G401.6 (cell line): Measurements from ENCODE around the gene TEX13A.
"Not testable (repeated sequence)": the region's sequence is repeated elsewhere in the genome, so short reads cannot be mapped to it uniquely, and the experiment has no call there.

ENCODE experiments used
- FAIRE-seq: peaks from 2 replicates; lab custom pipeline; 2012; peaks lifted over from hg19 to GRCh38; lab: Jason Lieb, UNC

Gene TEX13A, protein sequence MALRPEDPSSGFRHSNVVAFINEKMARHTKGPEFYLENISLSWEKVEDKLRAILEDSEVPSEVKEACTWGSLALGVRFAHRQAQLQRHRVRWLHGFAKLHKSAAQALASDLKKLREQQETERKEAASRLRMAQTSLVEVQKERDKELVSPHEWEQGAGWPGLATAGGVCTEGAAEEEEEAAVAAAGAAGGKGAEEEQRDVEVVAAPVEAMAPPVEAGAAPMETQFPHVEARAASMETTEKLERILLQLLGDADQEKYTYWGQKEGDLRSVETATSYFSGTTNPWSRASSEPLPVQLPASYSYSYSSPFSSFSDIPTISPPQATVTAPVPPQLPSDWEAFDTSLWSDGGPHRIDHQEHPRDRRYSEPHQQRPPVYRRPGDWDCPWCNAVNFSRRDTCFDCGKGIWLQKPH

DNA sequence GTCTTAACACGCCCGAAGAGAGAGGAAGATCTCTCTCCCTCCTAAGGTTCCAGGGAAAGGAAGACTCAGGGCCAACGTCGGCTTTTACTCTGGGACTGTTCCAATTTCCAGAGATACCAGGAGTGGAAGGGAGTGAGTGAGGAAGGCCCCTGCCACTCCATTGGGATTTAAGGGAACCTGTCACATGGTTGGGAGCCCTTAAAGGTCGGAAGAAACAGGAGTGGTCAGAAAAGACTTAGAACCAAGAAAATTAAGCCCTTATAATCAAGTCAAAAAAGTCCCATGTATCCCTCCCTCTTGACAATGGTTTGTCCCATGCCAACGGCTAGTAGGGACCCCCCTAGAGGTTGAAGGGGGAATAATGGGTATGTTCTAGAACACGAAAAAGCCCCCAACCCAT lies at the start of gene TEX13A:
Gene TEX13A, minus strand, starts transcription at position 59 of the 400 bp plus-strand sequence. CDS start 297 bp downstream, outside the sequence.
- FAIRE-seq: no peak

DNA sequence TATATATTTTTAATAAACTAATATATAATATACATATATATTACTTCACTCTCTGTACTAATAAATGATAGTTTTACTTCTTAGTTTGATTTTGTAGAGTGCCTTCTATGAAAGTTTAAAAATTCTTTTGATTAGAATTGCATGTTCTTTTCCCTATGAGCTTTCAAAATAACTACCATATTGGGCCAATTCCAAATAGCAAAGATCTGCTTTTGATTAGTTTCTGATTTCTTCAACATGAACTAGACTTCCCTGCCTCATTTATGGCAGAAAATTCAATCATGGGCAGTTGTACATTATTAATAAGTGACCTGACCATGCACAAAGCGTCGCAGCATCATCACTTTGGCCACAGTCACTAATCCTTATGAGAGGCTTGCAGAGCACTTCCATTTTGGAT lies 48.9 kb upstream of the TEX13A start:
- FAIRE-seq: no peak

DNA sequence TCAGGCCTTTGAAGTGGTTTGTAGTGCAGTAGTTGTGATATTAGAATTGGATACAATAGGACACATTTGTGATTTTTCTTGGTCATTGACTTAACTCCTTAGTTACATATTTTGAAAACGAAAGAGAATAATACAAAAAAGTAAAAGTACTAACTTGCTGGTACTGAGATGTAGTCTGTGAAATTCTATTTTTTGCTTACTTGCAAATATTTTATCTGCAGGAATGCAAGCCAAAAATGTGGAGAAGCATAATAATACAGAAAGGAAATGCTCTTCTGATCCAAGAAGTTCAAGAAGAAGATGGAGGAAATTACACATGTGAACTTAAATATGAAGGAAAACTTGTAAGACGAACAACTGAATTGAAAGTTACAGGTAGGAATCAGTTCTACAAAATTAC lies 46.7 kb upstream of the TEX13A start:
- no peak for FAIRE-seq

DNA sequence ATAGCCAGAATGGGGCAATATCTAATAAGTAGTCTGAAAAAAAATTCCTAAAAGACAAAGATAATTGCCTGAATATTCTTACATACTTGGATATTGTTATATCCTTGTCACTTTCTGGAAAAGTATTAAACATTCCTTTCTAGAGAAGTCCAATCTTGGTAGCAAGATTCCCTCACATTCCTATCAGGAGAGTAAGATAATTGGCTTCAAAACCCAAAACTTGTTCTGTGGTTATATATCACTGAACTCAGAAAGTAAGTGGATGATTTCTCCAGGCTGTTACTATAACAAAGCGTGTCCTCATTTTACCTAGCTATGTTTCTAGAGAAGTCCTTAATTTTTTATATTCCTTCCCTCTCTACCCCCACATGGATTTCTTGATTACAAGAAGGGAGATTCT lies 46.0 kb upstream of the TEX13A start:
- no peak for FAIRE-seq

DNA sequence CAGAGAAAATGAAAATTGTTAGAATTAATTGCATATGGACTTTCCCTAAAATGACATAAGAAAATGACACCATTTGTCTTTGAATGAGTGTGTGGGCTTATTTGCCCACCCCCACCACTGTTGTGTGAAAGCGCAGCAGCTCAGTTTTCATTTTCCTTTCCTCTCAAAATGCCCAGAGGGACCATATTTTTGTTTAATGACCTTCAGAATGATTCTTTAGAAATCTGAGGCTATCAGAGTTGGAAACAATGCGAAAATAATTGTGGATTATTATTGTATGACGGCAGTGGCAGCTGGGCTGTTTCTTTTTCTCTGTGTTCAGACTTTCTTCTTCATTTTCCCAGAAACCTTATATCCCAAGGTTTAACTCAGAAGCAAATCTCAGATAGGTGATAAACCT lies 44.6 kb upstream of the TEX13A start:
- FAIRE-seq: no peak

DNA sequence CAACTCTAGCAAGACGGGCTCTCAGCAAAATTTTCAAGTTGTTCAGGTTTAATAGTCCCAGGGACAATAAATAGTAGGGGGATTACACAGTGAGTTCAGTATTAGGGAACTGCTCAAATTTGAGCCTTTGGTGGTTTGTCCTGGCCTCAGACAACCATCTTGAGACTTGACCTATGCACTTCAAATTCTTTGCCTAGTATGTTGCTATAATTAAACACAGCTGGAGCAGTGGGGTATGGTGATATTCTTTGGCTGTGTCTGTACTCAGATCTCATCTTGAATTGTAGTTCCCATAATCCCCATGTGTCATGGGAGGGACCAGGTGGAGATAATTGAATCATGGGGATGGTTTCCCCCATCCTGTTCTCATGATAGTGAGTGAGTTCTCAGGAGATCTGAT lies 43.3 kb upstream of the TEX13A start:
- no peak for FAIRE-seq

DNA sequence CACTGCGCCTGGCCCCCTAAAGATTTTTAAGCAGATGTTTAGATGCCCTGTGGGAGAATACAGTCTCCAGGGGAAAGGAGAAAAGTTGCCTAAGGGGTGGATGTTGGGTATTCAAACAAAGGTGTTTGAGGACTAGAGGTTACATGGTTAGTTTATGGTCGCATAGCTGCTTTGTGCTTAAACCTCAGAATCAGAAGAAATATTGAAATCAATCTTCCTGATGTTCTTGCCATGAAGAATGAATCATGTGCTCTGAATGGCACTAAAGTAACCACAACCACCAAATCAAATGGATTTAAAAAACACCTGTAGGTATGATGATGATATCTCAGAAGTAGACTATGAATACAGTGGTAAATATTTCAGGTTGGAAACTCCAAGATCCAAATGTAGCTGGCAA lies 42.7 kb upstream of the TEX13A start:
- FAIRE-seq: no peak

DNA sequence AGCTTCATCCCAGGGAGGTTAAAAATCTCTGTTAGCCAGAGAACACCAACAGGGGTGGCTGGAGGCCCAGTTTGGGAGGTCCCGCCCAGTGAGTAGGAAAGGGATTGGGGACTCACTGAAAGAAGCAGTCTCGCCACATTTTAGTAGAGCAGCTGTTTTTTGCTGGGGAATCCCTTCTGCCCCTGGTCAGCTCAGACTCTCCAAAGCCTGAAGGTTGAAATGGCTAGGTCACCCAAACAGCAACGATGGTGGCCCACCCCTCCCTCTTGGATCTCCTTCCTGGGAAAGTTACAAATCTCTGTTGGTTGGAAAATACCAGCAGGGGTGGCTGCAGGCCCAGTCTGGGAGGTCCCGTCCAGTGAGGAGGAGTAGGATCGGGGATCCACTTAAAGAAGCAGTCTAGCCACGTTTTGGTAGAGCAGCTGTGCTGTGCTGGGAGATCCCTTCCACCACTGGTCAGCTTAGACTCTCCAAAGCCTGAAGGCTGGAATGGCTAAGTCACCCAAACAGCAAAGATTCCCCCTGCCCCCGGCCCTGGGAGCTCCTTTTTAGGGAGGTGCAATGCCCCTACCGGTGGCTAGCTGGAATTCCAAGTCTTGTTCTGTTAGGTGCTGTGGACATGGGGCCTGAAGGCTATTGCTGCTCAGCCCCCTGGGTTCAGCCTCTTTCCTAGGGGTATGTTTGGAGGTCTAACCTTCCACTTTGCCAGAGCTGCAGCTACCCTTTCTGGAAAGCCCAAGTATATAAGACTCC lies 40.0 kb upstream of the TEX13A start:
- FAIRE-seq: no peak

DNA sequence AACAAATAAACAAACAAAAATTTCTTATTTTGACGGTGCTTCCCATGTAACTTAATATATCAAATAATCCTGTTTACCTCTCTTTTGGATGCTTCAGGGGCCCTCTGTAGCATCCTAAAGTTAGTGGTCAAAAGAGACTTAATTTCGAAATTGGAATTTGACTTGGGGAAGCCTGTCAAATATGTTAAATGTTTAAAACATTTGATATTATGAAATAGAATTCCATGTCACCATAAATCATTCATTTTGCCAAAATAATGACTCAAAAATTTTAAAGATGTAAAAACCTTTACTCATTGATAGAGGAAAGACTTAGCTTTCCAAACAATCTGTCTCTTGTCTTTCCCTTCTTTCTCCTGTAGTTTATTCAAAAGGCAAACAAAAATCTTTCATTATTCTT lies 20.6 kb upstream of the TEX13A start:
- no peak for FAIRE-seq

DNA sequence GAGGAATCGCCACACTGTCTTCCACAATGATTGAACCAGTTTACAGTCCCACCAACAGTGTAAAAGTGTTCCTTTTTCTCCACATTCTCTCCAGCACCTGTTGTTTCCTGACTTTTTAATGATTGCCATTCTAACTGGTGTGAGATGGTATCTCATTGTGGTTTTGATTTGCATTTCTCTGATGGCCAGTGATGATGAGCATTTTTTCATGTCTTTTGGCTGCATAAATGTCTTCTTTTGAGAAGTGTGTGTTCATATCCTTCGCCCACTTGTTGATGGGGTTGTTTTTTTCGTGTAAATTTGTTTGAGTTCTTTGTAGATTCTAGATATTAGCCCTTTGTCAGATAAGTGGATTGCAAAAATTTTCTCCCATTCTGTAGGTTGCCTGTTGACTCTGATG lies 16.9 kb upstream of the TEX13A start:
- FAIRE-seq: not testable (repeated sequence)

DNA sequence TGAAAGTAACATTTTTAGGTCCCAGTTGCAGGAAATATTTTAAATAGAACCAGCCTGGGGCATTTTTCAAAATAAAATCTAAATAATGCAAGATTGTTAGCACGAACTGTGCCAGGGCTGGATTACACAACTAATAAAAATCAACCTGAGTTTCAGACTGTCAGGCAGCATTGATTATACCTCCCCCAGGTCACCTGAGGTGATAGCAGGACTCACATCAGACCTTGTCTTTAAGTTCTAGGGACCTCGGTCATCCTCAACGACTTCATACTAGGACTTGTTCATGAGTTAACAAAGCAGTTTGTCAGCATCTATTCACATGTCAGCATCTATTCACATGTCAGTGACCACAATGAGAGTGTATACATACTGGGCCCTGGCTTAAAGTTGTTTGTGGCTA lies 8.7 kb upstream of the TEX13A start:
- no peak for FAIRE-seq

DNA sequence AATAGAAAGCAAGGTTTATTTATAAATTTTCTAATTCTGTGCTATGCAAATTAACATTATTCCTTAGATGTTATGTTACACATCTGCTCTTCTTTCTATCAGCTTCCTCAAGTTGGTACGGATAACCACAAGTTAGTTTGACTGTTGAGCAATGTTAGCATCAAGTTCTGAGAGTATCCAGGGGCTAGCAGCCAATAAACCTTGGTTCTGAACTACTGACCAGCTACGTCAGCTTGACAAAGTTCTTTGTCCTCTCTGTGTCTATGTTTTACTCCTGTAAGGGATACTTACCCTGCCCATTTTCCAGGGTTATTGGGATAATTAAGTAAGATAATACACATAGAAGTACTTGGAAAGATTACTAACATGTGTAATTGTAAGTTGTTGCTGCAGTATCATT lies 8.1 kb upstream of the TEX13A start:
- FAIRE-seq: no peak

DNA sequence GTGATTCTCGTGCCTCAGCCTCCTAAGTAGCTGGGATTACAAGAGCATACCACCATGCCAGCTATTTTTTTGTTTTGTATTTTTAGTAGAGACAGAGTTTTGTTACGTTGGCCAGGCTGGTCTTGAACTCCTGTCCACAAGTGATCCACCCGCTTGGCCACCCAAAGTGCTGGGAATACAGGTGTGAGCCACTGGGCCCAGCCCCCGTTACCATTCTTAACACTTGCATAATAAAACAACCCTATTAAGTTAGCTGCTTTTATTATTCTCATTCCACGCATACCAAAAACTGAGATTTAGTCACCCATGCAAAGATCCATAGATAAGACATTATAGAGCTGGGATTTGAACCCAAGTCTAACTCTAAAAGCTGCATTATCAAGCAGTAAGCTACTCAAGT lies 6.0 kb upstream of the TEX13A start:
- FAIRE-seq: no peak

DNA sequence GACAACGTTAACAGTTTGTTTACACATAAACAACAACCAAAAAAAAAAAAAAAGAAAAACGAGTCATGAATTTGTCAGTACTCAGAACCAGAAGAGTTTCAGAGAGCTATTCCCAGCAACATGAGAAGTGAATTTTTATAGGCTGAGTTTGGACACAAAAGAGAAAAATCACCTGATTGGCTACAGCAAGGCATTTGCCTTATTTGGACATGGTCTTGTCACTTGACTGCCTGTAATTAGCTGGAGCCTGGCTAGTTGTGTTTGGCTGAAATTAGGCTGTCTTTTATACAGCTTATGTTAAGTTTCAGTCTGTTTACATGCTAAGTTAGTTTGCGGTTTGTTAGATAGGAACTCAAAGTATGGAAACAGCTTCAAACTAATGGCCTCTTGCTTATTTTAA lies 880 bp upstream of the TEX13A start:
- FAIRE-seq: no peak

DNA sequence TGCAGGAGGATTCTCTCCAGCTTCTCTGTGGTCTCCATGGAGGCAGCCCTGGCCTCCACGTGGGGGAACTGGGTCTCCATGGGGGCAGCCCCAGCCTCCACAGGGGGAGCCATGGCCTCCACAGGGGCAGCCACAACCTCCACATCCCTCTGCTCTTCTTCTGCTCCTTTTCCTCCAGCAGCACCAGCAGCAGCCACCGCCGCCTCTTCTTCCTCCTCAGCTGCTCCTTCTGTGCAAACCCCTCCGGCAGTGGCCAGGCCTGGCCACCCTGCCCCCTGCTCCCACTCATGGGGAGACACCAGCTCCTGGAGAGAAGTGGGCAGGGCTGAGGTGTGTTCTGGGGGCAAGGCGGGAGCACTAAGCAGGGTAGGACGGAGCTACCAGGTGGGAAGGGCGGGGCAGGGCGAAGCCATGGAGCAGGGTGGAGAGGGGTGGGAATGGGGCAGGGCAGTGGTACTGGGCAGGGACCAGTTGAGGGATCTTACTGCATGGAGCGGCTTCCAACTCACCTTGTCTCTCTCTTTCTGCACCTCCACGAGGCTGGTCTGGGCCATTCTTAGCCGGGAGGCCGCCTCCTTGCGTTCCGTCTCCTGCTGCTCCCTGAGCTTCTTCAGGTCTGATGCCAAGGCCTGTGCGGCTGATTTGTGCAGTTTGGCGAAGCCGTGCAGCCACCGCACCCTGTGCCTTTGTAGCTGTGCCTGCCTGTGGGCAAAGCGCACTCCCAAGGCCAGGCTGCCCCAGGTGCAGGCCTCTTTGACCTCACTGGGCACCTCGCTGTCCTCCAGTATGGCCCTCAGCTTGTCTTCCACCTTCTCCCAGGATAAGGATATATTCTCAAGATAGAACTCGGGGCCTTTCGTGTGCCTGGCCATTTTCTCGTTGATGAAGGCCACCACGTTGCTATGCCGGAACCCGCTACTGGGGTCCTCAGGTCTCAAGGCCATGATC lies 766 bp downstream of the TEX13A start:
- no peak for FAIRE-seq

DNA sequence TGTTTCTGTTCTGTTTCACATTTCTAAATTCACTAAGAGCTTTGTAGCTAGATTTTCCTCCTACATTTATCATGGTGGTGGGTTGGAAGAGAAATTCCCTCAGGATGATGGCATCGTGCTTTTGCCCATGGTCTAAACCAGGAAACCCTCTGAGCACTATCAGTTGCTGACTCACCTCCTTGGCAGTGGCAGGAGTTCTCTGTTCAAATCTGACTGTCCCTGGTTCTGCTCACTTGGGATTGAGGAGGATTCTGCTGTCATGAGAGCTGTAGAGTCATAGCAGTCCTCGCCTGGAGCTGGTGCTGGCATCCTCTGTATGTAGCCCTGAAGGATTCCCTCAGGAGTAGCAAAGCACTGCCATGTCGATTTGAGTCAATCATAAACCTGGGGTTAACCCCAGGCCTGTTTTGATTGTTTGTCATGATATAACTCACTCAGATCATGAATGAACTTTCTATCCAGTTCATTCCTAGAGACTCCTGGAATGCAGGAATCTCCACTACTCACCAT lies 9.4 kb downstream of the TEX13A start:
- no peak for FAIRE-seq

DNA sequence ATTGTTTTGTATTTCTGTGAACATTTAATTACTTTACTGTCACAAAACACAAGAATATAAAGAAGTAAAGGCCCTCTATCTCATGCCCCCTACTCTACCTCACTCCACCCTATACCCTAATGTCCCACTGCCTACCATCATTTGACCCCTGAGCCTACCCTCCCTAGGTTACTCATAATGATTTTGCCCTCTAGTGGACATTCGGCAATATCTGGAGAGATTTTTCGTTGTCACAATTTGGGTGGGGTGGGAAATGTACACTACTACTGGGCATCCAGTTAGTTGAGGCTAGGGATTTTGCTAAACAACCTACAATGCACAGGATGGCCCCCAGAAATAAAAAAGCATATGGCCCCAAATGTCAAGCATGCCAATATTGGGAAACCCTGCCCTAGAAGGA lies 10.2 kb downstream of the TEX13A start:
- FAIRE-seq: no peak

DNA sequence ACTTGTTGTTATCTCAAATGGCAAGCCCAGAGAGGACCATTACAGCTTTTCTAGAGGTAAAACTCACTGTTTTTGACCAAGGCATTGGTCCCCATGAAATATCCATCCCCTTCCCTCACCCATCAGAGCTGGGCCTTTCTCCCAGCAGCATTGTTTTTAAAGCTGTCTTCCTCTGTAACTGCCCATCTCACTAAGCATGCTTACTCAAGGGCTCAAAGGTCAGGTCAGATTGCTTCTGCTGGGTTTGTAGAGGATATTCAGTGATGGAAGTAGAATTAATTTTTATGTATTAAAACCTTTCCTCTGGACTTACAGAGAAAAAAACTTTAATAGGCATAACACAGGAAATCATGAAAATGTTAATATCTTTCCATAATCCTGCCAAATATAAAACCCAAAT lies 11.1 kb downstream of the TEX13A start:
- FAIRE-seq: no peak

DNA sequence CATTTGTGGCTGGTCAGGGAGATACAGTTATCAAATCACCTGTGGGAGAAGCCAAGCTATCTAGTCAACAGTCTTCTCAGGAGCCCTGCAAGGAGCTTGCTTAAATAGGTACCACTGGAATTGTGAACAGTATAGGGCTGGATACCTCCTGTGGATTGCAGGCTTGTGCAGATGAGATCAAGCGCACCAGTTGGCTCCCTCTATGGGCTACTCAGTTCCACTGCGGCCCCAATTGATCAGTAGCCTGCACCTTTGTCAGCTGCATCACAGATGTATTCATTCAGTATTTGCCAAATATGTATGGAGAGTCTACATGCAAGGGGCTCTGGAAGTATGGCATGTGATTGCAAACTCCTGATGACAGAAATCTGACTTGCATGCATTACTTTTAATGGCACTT lies 28.6 kb downstream of the TEX13A start:
- FAIRE-seq: no peak

DNA sequence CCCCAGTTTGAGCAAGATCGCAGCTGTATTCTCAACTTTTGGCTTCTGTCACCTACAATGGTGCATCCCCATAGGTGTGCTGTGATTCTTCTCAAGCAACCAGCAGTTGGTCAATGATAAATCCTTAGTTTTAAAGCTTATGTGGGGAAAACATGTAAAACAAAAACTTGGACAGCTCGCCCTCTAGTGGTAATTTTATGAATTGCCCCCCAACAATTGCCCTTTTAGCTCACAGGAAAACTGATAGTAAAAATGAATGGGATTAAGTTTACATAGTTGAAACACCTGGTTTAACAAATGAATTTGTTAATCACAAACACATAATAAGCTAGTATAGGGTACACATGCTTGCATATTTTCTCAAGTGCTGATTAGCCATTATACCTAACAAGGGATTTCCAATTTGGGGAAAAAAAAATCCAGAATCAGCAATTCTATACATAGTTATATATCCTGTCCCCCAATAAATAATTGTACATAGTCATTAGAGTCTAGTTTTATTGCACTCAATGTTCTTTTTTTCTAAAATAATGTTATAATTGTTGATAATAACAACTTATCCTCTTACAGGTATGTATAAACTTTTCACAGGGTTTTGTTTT lies 30.1 kb downstream of the TEX13A start:
- FAIRE-seq: peak; percentile 88

DNA sequence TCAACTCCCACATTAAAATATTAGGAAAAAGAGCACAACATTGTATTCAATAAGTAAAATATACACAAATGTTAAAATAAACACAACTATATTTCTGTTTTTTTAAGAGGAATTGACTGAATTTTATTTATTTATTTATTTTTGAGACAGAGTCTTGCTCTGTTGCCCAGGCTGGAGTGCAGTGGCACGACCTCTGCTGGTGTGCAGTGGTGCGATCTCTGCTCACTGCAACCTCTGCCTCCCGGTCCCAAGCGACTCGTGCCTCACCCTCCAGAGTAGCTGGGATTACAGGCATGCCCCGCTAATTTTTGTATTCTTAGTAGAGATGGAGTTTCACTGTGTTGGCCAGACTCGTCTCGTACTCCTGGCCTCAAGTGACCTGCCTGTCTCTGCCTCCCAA lies 31.4 kb downstream of the TEX13A start:
- FAIRE-seq: no peak

DNA sequence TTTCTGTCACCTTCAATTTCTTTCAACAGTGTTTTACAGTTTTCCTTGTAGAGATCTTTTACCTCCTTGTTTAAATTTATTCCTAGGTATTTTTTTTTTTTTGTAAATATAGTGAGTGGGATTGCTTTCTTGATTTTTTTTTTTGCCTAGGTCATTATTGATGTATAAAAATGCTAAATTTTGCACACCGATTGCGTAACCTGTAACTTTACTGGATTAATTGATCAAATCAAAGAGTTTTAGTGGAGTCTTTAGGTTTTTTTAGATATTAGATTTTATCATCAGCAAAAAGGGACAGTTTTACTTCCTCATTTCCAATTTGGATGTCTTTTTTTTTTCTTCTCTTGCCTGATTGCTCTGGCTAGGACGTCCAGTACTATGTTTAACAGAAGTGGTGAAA lies 40.9 kb downstream of the TEX13A start:
- no peak for FAIRE-seq
